C4-2B (cell line): ENCODE results near the gene ARMC7.

Experiments
- CTCF ChIP-seq: fragments of 450-650 bp; conservative IDR thresholded peaks from 2 replicates; pipeline ENCODE4 v1.5.1; 2017; ENCODE audit warnings: mild to moderate bottlenecking
- ZFX ChIP-seq: fragments of 450-650 bp; IDR thresholded peaks from 2 replicates; pipeline ENCODE4 v1.6.1; 2017

DNA sequence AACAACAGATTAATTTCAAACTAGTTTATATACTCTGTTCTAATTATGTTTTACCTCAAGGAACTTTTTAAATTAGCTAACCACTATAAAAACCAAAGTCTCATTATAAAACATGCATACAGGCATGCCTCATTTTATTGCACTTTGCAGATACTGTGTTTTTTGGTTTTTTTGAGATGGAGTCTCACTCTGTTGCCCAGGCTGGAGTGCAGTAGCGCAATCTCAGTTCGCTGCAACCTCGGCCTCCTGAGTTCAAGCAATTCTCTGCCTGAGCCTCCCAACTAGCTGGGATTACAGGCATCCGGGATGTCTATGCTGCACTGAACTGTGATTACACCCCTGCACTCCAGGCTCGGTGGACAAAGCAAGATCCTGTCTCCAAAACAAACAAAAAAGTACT is 53.3 kb downstream of the ARMC7 start:
- TF ChIP-seq CTCF (no peak), ZFX (no peak)
